ENCODE data around the gene ZC3HAV1.

DNA sequence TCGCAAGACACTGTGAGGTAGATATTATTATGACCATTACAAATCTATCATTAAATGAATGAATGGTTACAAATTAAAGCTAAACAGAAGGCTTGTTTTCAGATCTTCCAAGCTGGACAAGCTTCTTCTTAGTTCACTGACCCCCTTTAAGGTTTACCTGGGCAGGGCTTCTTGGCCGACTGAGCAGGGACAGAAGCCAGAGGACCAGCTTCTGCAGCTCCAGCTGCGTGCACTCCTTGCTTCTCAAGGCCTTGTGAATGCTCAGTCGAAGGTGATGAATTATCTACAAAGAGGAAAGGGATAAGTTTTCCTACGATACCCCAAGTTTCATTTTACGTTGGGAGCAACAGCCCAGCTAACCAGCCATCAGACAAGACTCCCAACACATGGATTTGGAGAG lies 83.0 kb downstream of the ZC3HAV1 start:
- TF ChIP-seq, protein P1, sequence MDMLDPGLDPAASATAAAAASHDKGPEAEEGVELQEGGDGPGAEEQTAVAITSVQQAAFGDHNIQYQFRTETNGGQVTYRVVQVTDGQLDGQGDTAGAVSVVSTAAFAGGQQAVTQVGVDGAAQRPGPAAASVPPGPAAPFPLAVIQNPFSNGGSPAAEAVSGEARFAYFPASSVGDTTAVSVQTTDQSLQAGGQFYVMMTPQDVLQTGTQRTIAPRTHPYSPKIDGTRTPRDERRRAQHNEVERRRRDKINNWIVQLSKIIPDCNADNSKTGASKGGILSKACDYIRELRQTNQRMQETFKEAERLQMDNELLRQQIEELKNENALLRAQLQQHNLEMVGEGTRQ (IDR thresholded peaks at IDR 0.05; ENCODE audit: low read depth, low read length), result no peak
- TF ChIP-seq RAD21 (IDR thresholded peaks at IDR 0.05; ENCODE audit: low read length) (no peak), CTCF (conservative IDR thresholded peaks at IDR 0.05; ENCODE audit: low read depth, low read length) (no peak), POLR2A (IDR thresholded peaks at IDR 0.05; ENCODE audit: low read depth, low read length) (no peak), RCOR1 (IDR thresholded peaks at IDR 0.05; ENCODE audit: insufficient replicate concordance, low read length) (no peak), SMC3 (IDR thresholded peaks at IDR 0.05; ENCODE audit: low read depth, low read length) (no peak), CEBPB (IDR thresholded peaks at IDR 0.05; ENCODE audit: low read depth, low read length) (no peak), NFE2L2 (IDR thresholded peaks at IDR 0.05; ENCODE audit: low read depth, low read length) (no peak), MAFK (IDR thresholded peaks at IDR 0.05; ENCODE audit: low read depth, low read length) (no peak), ELK1 (IDR thresholded peaks at IDR 0.05; ENCODE audit: borderline replicate concordance, low read depth, low read length) (no peak), MXI1 (IDR thresholded peaks at IDR 0.05; ENCODE audit: borderline replicate concordance, low read depth, low read length) (no peak), CHD1 (IDR thresholded peaks at IDR 0.05; ENCODE audit: low read depth, low read length) (no peak), RFX5 (IDR thresholded peaks at IDR 0.05; ENCODE audit: low read depth, low read length) (no peak)
